ENCODE results near the gene FAU. TPM values are rescaled to one million over a fixed set of nuclear protein-coding genes. Genes with fewer than 3 reads are reported as not detected.

Gene FAU
- total RNA-seq (2014; rRNA removed; shearing (Covaris generic)), result 892 and 982 TPM in 2 replicates

DNA sequence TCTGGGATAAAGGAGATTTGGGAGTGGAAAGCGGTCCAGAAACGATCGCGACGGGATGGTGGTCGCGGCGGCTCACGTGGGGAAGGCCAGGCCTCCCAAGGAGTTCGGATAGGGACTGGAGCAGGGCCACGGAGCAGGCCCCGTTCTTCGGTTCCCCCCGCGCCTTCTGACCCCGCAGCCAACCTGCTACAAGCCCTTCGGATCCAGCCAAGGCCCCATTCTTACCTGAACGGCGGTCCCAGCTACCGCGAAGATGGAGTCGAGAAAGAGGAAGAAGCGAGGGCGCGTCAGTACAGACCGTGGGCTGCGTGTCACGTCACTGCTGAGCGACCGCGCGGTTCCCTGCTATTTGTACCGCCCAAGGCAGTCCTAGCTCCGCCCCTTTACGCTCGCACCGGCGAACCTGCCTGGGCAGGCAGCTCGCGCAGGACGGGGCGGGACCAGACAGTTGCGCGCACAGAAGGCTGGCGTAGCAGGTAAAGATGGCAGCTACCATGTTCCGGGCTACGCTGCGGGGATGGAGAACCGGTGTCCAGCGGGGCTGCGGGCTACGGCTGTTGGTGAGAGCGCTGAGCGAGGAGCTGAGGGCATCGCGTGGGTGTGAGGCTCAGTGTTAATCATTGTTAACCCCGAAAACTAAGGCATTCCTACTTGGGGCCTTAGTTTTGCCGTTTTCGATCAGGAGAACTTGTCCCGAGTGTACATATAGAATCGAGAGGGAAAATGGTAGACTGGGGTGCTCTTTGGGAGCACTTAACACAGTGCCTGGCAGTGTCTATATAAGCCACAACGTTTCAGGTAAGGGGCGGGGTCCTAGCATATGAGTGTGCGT is at the start of gene FAU, which contains the start of gene MRPL49:
FAU (minus strand) TSS at position 270 of the 832 bp plus-strand sequence. CDS start 321 bp downstream, outside the sequence.
MRPL49 (plus strand) TSS at position 457 of the 832 bp plus-strand sequence; CDS start at position 483, 26 bp downstream.

DNA sequence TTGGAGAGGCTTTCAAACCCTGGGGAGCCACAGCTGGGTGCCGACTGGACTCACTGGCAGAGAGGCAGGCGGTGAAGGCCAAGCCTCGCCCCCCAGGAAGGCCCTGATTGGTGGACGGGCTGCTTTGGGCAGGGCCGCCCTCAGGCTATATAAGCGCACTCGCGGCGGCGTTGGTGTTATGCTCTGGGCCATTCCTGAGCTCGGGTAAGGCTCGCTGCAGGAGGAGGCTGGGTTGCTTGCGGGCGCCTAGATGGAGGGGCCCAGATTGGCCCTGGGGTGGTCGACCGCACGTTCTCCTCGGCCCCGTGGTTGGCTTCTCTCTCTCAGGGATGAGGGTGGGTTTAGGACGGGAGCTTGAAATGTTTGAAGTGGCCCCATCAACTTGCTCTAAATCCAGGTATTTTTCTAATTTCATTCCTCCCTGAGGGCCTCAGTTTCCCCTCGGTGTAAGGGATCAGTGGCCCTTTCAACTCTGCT is 48.2 kb upstream of the FAU start, which contains the start of gene SPDYC:
SPDYC (plus strand) TSS at position 176 of the 477 bp plus-strand sequence. CDS start 1,125 bp downstream, outside the sequence.

DNA sequence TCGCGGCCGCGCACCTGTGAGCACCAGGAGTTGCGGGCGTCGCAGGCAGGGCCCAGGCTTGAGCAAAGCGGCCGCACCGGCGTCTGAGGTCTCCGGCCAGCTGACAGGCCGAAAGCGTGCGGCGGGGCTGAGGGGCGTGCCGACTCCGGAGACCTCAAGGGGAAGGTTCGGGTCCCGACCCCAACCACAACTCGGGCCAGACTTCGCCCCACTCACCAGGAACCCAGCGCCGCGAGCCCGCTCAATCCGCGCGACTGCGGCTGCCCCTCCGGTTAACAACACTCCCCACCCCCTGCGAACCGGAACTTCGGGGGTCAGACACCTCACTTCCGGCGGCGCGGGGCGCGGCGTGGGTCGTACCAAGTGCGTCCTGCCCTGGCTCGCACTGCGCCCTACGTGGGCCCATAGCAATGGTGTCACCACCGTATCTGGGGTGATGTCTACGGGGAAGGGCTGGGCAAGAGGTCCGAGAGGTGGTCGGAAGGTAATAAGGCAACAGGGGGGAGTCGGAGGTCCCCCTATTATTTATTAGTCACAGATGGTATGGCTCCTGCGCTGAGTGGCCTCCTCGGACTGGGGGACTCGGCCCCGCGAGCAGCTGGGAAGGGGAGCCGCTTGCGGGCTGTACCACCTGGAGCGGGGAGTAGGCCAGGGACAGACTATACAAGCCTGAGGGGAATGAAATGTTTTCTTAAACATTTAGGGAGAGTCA is 12.5 kb upstream of the FAU start, which contains the start of gene SYVN1:
SYVN1 (minus strand) TSS at position 280 of the 712 bp plus-strand sequence. CDS start 918 bp downstream, outside the sequence.

DNA sequence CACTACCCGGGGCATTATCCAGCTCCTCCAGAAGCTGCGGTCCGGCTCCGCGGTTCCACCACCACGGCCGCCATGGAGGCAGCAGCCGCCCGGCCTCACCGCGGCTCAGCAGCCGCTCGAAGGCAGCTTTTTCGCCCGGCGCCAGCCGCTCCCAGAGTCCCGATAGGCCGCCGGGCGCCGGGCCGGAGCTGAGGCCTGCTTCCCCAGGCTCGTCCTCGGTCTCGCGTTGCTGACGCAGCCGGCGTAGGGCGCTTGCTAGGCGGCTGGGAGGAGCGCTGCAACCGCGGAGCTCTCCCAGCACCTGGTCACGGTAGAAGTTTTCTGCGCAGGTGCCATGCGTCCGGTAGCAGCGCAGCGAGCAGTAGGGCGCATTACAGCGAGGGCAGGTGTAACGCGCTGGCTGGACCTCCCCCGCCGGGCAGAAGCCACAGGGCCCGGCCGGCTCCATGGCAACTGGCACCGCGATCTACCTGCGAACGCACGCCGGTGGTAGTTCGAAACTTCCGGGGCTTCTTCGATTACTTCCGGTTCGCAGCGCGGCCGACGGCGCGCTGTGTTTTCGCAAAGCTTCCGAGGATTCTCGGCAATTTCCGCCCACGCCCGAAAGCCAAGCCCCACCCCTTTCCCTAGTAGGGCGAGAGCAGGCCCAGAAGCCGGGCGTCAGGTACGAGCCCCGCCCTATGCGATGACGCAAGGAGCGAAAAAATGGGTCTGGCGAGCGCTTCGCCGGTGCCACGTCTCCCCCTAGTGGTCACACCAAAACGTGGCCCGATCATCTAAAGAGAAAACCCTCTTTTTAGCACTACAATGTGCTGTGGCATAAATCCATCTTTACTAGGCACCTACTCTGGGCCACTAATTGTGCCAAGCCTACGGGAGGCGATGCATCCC is 4.5 kb downstream of the FAU start, which contains the start of gene ZNHIT2:
ZNHIT2 (minus strand) TSS at position 496 of the 891 bp plus-strand sequence; CDS start at position 448, 48 bp downstream.

DNA sequence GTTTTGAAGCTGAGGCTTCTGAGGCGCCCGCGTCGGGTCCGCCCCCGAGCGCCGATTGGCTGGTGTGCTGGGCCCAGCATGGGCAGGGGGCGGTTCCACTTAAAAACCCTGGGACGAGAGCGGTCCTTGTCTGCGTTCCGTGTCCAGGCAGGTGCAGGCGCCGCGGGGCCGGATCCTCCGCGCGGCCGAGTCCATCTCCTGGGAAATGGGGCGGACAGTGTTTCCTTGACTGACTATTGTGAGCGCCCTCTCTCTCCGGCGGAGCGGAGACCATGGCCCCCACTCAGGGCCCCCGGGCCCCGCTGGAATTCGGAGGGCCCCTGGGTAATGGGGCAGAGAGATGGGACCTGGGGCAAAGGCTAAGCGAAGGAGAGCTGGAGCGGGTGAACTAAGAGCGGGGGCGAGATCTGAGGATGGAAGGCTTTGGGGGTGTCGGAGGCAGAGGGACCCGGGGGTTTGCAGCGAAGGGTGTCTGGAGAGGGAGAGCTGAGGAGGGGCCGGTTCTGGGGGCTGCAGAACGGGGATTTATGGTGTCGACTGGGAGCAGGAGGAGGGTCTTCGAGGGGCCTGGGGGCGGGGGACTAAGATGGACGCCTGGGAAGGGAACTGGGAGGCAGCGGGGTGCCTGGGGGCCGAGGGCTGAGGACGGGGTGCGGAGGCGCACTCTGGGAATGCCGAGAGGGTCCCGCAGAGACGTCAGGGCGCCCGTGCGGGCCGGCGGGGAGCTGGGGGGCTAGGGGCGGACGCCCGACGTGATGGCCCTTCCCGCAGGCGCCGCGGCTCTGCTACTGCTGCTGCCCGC is 10.0 kb downstream of the FAU start, which contains the start of gene TM7SF2:
TM7SF2 (plus strand) TSS at position 129 of the 802 bp plus-strand sequence; CDS start at position 273, 144 bp downstream.

DNA sequence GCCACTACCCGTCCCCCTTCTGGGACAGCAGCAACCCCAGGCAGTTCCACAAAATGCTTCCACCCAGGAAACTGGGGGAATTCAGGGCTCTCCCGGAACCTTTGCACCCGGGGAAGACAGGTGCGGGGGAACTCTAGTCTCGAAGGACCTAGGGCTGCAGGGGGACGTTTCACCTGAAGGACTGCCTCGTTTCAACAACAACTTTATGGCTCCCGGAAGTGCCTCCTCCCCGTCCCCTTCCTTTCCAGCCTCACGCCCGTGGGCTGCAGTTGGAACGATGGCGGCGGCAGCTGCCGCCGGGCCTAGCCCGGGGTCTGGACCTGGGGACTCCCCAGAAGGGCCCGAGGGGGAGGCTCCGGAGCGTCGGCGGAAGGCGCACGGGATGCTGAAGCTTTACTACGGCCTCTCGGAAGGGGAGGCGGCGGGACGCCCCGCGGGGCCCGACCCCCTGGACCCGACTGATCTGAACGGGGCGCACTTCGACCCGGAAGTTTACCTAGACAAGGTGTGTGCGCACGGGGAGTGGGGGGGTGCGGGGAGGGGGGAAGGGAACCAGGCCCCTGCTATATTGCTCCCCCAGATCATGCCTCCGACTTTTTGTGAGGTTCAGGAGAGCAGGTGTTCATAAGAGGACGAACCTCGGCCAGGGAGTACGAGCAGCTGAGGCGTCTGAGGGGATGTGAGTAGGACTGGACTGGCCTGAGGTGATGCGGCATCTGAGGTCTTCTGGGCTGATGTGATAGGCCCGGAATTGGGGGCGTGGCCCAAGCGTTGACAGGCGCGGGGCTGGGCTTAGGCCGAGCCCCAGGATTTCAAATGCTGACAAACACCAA is 25.7 kb downstream of the FAU start, which contains the start of gene VPS51:
VPS51 (plus strand) TSS at position 241 of the 833 bp plus-strand sequence; CDS start at position 278, 37 bp downstream.

DNA sequence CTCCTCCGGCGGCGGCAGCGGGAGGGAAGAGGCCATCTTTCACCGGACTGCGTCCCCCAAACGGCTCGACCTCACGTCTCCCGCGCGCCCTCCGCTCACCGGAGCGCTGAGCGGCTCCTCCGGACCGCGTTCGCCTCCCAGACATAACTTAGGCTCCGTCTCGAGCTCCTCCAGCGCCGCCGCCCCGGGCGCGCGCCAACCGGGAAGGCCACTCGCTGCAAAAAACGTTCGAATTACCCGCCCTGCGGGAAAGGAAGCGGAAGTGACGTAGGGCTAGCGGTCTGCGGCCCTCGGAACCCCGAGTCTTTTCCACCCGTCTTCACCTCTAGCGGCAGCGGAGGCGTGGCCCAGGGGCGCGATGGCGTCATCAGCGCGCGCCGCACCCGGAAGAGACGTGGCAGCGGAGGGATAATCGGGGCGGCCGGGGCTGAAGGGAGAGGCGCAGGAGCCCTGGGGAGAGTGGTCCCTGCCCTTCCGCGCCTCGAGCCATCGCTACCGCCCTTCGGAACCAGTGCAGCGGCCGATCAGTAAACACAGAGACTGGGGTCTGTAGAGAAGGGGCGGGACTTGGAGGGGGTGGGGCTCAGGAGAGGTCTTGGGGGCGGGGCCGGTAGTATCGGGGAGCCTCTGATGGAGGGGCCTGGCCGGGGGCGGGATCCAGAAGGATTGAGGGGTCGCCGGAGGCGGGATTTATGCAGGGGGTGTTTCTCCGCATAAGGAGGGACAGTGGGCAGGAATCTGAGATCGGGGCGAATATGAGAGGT is 37.9 kb downstream of the FAU start, which contains the start of the genes CDCA5 and ZFPL1:
CDCA5 (minus strand) TSS at position 207 of the 764 bp plus-strand sequence; CDS start at position 145, 62 bp downstream.
ZFPL1 (plus strand) TSS at position 389 of the 764 bp plus-strand sequence. CDS start 477 bp downstream, outside the sequence.

Small RNA genes lying within 50 kb of the gene (small RNA-seq; reads per million reads assigned to genes)
- gene HIGD1AP10, result not detected
- gene PDCL2P2, result not detected
- 19.7 reads per million, percentile 92 among the genes with 10 or more reads in this experiment for gene RNU2-23P

Other genes with a start within 250 kb of the FAU start
- gene EHD1, start 243.5 kb downstream of the FAU start, total RNA-seq (2014; rRNA removed; shearing (Covaris generic)), result 86.6 and 93.6 TPM in 2 replicates
- 19.0 and 19.6 TPM in 2 replicates for gene ATG2A, start 204.9 kb downstream of the FAU start, total RNA-seq (2014; rRNA removed; shearing (Covaris generic))
- 10.2 and 10.6 TPM in 2 replicates for gene PPP2R5B, start 197.4 kb downstream of the FAU start, total RNA-seq (2014; rRNA removed; shearing (Covaris generic))
- not detected in 2 replicates for gene GPHA2, start 186.2 kb downstream of the FAU start, total RNA-seq (2014; rRNA removed; shearing (Covaris generic))
- gene MAJIN, start 150.0 kb downstream of the FAU start, total RNA-seq (2014; rRNA removed; shearing (Covaris generic)), result not detected in 2 replicates
- gene BATF2, start 125.2 kb downstream of the FAU start, total RNA-seq (2014; rRNA removed; shearing (Covaris generic)), result 1.3 TPM in 2 replicates
- 235 and 274 TPM in 2 replicates for gene ARL2, start 108.0 kb downstream of the FAU start, total RNA-seq (2014; rRNA removed; shearing (Covaris generic))
- gene SNX15, start 94.7 kb downstream of the FAU start, total RNA-seq (2014; rRNA removed; shearing (Covaris generic)), result 16.9 and 18.6 TPM in 2 replicates
- gene SAC3D1, start 80.9 kb downstream of the FAU start, total RNA-seq (2014; rRNA removed; shearing (Covaris generic)), result 21.5 and 22.5 TPM in 2 replicates
- not detected in 2 replicates for gene NAALADL1, start 63.6 kb downstream of the FAU start, total RNA-seq (2014; rRNA removed; shearing (Covaris generic))
- gene CDCA5, start 38.1 kb downstream of the FAU start, total RNA-seq (2014; rRNA removed; shearing (Covaris generic)), result 56.8 and 61.9 TPM in 2 replicates
- gene ZFPL1, start 37.9 kb downstream of the FAU start, total RNA-seq (2014; rRNA removed; shearing (Covaris generic)), result 58.4 and 65.3 TPM in 2 replicates
- gene VPS51, start 25.9 kb downstream of the FAU start, total RNA-seq (2014; rRNA removed; shearing (Covaris generic)), result 184 and 252 TPM in 2 replicates
- 13.3 and 20.5 TPM in 2 replicates for gene TM7SF2, start 10.3 kb downstream of the FAU start, total RNA-seq (2014; rRNA removed; shearing (Covaris generic))
- 42.7 and 50.7 TPM in 2 replicates for gene ZNHIT2, start 4.4 kb downstream of the FAU start, total RNA-seq (2014; rRNA removed; shearing (Covaris generic))
- gene MRPL49, start 187 bp upstream of the FAU start, total RNA-seq (2014; rRNA removed; shearing (Covaris generic)), result 96.8 and 105 TPM in 2 replicates
- 11.6 and 14.1 TPM in 2 replicates for gene SYVN1, start 12.4 kb upstream of the FAU start, total RNA-seq (2014; rRNA removed; shearing (Covaris generic))
- not detected in 2 replicates for gene SPDYC, start 48.1 kb upstream of the FAU start, total RNA-seq (2014; rRNA removed; shearing (Covaris generic))
- gene CAPN1, start 59.8 kb upstream of the FAU start, total RNA-seq (2014; rRNA removed; shearing (Covaris generic)), result 65.5 and 67.5 TPM in 2 replicates
- 22.3 and 24.3 TPM in 2 replicates for gene POLA2, start 139.8 kb upstream of the FAU start, total RNA-seq (2014; rRNA removed; shearing (Covaris generic))
- 12.6 and 14.5 TPM in 2 replicates for gene CDC42EP2, start 192.7 kb upstream of the FAU start, total RNA-seq (2014; rRNA removed; shearing (Covaris generic))
- gene DPF2, start 211.7 kb upstream of the FAU start, total RNA-seq (2014; rRNA removed; shearing (Covaris generic)), result 47.7 and 62.2 TPM in 2 replicates
- gene TIGD3, start 232.6 kb upstream of the FAU start, total RNA-seq (2014; rRNA removed; shearing (Covaris generic)), result 1.2 and 1.4 TPM in 2 replicates